HG03064 (cell line): ENCODE measurements around the gene QPRT.
"Not testable (repeated sequence)": the region's sequence is repeated elsewhere in the genome, so short reads cannot be mapped to it uniquely, and the experiment has no call there.

ENCODE experiments used
- ATAC-seq: cut with Tn5 transposase; IDR thresholded peaks from one replicate; pipeline ENCODE4 v1.9.1; 2021; ENCODE audit warnings: low read depth; ENCODE audit not compliant: unreplicated experiment

QPRT gene

GRCh38 chr16:29712809-29713208 lies 33.8 kb downstream of the QPRT start:
- no peak for ATAC-seq

GRCh38 chr16:29714396-29714795 lies 35.4 kb downstream of the QPRT start:
- no peak for ATAC-seq

- ATAC-seq = no peak
These were observed 36.0 kb downstream of the QPRT start for GRCh38 chr16:29714972-29715371.

- no peak for ATAC-seq
These were observed 38.1 kb downstream of the QPRT start for GRCh38 chr16:29717113-29717512.

- ATAC-seq = no peak
These were observed 40.1 kb downstream of the QPRT start for GRCh38 chr16:29719063-29719462.

- ATAC-seq = no peak
These were observed 41.7 kb downstream of the QPRT start for GRCh38 chr16:29720703-29721102.

- ATAC-seq = not testable (repeated sequence)
These were observed 42.3 kb downstream of the QPRT start for GRCh38 chr16:29721167-29721879.

- ATAC-seq = no peak
These were observed 47.9 kb downstream of the QPRT start for GRCh38 chr16:29726845-29727377.

GRCh38 chr16:29727452-29727851 lies 48.5 kb downstream of the QPRT start:
- no peak for ATAC-seq

GRCh38 chr16:29729116-29729521 lies 50.1 kb downstream of the QPRT start:
- ATAC-seq = no peak

GRCh38 chr16:29730649-29731048 lies 51.7 kb downstream of the QPRT start:
- no peak for ATAC-seq

- not testable (repeated sequence) for ATAC-seq
These were observed 53.0 kb downstream of the QPRT start for GRCh38 chr16:29731768-29732601.

GRCh38 chr16:29734786-29735185 lies 55.8 kb downstream of the QPRT start:
- no peak for ATAC-seq

GRCh38 chr16:29736112-29736511 lies 57.1 kb downstream of the QPRT start:
- ATAC-seq = no peak

GRCh38 chr16:29736764-29737163 lies 57.8 kb downstream of the QPRT start:
- no peak for ATAC-seq

GRCh38 chr16:29737713-29738112 lies 58.7 kb downstream of the QPRT start:
- ATAC-seq = no peak

- no peak for ATAC-seq
These were observed 59.5 kb downstream of the QPRT start for GRCh38 chr16:29738514-29738913.

- ATAC-seq = not testable (repeated sequence)
These were observed 61.1 kb downstream of the QPRT start for GRCh38 chr16:29739927-29740629.

- not testable (repeated sequence) for ATAC-seq
These were observed 61.6 kb downstream of the QPRT start for GRCh38 chr16:29740630-29741015.

GRCh38 chr16:29742683-29743275 lies 63.8 kb downstream of the QPRT start:
- ATAC-seq = no peak

GRCh38 chr16:29743475-29743826 lies 64.5 kb downstream of the QPRT start:
- no peak for ATAC-seq
